Fibroblast of pulmonary artery (primary cell): ENCODE measurements around the gene TRA2B.

Experiments used
- DNase-seq: peaks from one replicate; pipeline ENCODE4 v3.0.0-alpha.2; 2010; ENCODE audit warnings: low read depth
- H3K4me3 ChIP-seq: replicated peaks from 2 replicates; pipeline ENCODE4 v1.5.1; 2011; ENCODE audit warnings: low read depth, mild to moderate bottlenecking, control low read depth, low read length, moderate library complexity
- TF ChIP-seq, protein P1 (sequence below): IDR thresholded peaks from 2 replicates; pipeline ENCODE4 v1.5.1; 2011; ENCODE audit warnings: mild to moderate bottlenecking, control low read depth, low read length, inconsistent platforms; ENCODE audit errors: missing control alignments

The TRA2B gene

DNA sequence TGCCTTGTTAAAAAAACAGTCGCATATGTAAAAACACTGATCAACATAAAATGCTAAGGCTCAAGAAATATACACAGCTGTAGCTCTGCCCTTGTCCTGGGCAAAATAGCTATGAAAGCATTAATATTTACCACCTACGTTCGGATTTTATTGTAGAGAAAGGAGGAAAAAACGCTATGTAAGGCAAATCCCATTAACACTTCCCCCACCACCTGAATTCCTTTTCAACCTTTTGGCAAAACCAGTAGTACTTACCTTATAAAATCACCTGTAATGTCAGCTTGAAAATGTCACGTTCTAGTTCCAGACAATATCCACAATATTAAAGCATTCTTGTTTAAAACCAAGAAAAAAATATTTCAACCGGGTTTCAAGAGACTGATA, 3.6 kb downstream of the TRA2B start:
- peak overlapping the region; percentile 100 for H3K4me3 ChIP-seq
- TF ChIP-seq, protein P1, sequence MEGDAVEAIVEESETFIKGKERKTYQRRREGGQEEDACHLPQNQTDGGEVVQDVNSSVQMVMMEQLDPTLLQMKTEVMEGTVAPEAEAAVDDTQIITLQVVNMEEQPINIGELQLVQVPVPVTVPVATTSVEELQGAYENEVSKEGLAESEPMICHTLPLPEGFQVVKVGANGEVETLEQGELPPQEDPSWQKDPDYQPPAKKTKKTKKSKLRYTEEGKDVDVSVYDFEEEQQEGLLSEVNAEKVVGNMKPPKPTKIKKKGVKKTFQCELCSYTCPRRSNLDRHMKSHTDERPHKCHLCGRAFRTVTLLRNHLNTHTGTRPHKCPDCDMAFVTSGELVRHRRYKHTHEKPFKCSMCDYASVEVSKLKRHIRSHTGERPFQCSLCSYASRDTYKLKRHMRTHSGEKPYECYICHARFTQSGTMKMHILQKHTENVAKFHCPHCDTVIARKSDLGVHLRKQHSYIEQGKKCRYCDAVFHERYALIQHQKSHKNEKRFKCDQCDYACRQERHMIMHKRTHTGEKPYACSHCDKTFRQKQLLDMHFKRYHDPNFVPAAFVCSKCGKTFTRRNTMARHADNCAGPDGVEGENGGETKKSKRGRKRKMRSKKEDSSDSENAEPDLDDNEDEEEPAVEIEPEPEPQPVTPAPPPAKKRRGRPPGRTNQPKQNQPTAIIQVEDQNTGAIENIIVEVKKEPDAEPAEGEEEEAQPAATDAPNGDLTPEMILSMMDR: no peak
- DNase-seq: no peak

DNA sequence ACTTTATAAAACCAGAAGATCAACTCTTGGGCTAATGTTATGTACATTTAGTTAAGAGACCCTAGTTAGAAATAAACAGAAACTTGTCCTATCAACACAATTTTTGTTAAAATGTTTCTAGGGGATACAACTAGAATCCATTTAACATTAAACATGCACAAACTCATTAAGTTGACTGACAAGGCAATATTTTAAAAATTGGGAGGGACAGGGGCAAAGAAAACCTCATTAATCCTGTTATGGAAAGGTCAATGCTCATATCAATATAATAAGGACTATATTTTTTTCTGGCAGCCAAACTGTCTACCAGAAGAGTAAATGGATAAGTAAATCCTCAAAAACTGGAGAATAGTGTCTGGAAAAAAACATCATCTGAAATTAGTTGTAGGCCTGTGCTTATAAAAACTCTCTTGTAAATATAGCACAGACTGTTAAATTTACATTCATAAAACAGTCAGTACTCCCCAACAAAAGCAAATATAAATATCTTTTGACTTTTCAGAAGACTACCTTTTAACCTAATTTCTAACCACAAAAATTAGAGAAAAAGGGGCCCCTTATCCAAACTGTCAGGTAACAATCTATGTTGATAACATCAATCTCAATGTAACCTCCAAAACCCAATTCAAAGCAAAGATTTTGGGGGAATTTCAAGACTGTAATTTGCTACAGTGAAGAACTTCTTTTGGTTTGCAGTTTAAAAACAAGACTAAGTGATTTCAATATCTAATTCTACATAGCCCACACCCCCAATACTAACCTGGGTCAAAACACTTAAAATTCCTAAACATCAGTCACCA, 4.2 kb downstream of the TRA2B start:
- TF ChIP-seq, protein P1: no peak
- DNase-seq: no peak
- H3K4me3 ChIP-seq: peak overlapping the region; percentile 100

DNA sequence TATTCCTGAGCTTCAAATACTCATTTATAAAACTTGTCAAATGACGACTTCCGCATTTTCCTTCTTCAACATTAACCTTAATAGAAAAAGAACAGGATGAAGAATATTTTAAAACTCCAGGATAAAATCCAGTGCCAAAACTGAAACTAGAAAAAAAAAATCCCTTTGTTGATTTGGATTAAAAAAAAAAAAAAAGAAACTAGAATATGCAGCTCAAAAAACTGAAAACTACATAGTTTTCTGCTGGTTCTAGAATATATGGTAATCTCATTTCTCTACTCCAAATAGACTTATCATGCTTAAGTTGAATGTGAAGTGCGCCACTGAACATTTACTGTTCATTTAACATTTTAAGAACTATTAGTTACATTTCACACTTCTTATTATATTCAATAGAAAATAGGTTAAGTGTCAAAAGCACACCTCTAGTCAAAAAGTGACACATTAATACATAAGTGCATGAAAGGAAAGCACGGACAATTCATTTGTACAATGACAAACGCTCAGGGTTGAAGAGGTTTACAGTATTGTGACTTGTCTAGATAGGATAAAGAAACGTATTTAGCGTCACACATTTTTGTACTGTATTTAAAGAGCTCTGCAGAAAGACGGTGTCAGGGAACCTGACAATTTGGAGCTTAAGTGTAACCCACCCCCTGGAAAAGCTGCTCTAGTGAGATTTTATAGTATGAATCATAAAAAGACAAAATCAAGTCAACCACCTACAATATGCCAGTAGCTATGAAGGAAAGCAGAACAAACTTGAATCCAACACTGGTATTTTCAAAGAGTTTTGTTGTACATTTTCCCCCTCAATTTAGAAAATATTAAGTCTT, 5.8 kb downstream of the TRA2B start:
- DNase-seq: no peak
- TF ChIP-seq, protein P1: no peak
- H3K4me3 ChIP-seq: peak overlapping the region; percentile 38

DNA sequence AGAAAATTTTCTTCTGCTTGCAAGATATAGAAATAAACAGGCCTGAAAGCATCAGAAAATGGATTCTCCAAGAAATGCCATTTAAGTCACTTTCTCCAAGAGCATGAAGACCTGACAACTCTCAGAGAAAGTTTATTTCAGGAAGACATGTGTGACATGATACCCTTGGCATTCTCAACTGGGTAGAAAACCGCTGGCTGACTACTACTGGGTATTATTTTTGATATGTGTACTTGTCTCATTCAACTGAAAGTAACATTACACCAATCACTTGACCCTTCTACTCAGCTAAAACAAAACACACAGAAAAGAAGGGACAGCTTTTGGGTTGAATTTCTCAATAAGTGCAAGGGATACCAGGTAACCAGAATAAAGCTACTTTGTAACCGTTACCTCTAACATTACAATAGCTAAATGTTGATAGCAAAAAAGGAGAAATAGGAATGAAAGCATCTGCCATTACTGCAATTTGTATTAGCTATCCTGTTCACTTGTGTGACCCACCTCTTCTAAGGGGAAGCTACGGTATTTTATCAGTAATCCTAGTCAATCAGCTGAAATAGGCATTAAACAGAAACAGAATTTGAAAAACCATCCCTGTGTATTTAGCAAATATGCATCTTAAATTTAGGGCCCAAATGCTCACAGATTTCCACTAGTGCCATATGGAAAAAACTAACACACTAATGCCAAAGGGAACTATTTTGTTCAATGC, 7.3 kb downstream of the TRA2B start:
- TF ChIP-seq, protein P1: no peak
- no peak overlapping the region for H3K4me3 ChIP-seq
- no peak for DNase-seq

DNA sequence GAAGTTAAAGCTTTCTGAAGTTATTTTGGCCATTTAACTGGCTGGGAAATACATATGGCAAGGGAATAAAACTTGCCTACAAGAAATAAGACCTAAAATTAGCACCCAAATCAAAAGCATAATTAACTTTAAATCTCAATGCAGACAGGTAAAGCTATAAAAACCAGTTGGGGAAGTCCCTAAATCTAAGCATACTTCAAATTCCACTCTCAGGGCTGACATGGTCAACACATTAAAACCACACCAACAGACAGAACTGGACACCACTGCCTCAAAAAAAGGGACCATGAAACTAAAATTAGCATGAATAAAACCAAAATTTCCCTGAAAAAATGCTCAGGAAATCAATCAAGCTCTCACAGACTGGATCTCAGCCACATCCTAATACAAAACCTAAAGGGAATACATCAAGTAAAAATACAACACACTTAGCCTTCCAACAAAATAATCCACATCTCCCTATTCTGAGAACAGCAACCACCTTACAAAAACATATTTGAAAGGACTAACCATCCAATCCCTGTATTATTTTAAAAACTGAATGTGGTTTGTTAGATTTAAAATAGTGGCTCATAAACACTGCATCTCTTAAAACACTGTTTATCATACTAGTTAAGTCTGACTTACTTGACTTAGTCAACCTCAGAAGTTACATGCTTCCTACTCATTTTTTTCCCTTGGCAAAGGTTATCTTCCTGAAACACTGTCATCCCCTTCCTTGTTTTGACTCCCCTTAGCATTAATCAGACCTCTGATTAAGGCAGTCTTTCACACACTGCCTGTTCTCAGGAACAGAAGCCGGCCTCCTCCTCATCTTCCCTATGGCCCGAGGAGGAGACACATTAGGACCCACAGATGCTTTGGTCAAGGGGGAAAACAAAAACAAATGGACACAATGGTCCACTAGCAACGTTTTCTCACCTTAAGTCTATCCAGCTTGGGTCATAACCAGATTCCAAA, 8.3 kb downstream of the TRA2B start:
- DNase-seq: no peak
- TF ChIP-seq, protein P1: no peak
- peak overlapping the region; percentile 10 for H3K4me3 ChIP-seq

DNA sequence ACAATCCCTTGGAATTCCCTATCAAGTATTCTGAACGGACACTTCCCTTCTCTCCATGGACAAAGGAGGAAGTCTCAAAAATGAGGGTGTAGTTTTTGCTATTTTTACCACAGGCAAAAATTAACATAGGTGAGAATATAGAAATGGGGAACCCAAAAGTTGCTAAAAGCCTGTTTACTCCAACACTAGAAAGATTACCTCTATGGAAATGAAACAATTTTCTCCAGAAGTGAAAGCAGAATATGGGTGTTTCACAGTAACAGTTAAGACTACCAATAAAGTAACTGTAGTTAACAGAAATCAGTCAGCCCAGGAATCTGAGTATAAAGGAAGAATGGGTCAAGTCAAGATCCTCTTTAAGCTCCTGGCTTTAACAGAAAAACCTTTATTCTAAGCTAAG, 9.3 kb downstream of the TRA2B start:
- no peak for DNase-seq
- TF ChIP-seq, protein P1: no peak
- peak overlapping the region; percentile 7 for H3K4me3 ChIP-seq
